ENCODE results near the gene IFRD1. TPM values are rescaled to one million over a fixed set of nuclear protein-coding genes. Genes with fewer than 3 reads are reported as not detected.

IFRD1 gene
- total and polyA plus RNA-seq, 8 donors: 19.9 to 137 (median 44.0) TPM

DNA sequence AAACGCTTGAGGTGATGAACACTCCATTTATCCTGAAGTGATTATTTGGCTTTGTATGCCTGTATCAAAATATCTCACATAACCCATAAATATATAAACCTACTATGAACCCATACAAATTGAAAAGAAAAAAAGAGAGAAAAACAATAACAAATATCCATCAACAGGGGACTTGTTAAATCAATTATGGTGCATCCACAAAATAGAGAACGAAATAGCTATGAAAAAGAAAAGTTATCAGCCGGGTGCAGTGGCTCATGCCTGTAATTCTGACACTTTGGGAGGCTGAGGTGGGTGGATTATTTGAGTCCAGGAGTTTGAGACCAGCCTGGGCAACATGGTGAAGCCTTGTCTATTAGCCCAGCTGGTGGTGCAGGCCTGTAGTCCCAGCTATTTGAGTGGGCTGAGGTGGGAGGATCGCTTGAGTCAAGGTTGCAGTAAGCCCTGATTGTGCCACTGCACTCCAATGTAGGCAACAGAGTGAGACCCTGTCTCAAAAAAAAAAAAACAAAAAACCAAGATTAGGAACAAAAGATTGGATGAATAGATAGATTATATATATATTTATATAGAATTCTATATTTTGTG lies 30.6 kb upstream of the IFRD1 start:
- H3K4me1 ChIP-seq: peaks cover 7 to 34% (median 22%) of the 10 kb centered on the region in 4 donors
- H3K27me3 ChIP-seq: no peaks in the 10 kb centered on the region
- intact Hi-C loops (cut with DNase I; ENCODE audit: low total_unique reads): loop anchor here (10.0 kb wide), 1 partner anchor 675 kb away; no protein-coding TSS in a partner anchor
- H3K27ac ChIP-seq: no peak overlapping the region
- no peak overlapping the region for H3K4me3 ChIP-seq
- TF ChIP-seq POLR2AphosphoS5 (IDR thresholded peaks at IDR 0.05) (no peak), EP300 (IDR thresholded peaks at IDR 0.05) (no peak), POLR2A (IDR thresholded peaks at IDR 0.05) (no peak)
- TF ChIP-seq, protein P1, sequence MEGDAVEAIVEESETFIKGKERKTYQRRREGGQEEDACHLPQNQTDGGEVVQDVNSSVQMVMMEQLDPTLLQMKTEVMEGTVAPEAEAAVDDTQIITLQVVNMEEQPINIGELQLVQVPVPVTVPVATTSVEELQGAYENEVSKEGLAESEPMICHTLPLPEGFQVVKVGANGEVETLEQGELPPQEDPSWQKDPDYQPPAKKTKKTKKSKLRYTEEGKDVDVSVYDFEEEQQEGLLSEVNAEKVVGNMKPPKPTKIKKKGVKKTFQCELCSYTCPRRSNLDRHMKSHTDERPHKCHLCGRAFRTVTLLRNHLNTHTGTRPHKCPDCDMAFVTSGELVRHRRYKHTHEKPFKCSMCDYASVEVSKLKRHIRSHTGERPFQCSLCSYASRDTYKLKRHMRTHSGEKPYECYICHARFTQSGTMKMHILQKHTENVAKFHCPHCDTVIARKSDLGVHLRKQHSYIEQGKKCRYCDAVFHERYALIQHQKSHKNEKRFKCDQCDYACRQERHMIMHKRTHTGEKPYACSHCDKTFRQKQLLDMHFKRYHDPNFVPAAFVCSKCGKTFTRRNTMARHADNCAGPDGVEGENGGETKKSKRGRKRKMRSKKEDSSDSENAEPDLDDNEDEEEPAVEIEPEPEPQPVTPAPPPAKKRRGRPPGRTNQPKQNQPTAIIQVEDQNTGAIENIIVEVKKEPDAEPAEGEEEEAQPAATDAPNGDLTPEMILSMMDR (IDR thresholded peaks at IDR 0.05): no peak
- DNase-seq: no peak
- WGBS, 5 donors: 90 to 98% (median 94%) methylated on average over 4 of the region's 4 CpGs
- no peaks in the 10 kb centered on the region for H3K36me3 ChIP-seq
- no peaks in the 10 kb centered on the region for H3K9me3 ChIP-seq

DNA sequence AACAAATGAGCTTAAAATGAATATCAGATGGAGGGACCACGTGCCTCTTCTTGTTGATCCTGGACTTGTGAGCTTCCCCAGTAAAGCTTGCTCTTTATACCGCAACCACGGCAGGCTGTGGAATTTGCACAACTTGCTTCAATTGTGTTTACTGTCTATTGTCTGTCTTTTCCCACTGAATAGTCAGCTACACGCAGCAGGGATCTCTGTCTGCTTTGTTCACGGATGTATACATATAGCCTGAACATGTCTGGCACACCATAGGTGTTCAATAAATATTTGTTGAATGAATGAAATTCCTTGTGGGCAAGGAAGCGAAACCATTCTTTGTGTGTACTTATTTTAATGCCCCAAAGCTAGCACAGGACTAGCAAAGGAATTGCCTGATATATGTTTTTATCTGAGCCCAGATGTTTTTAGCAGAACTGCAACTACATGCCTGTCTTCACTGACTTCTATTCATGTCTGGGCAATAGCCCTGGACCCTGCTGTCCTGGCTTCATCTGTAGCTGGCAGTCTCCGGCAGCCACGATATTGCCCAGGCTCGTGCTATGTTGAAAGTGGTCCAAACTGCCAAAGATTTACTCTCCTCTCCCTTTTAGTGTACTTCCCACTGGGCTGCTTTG lies 29.9 kb upstream of the IFRD1 start:
- Histone ChIP-seq H3K36me3 (no peaks in the 10 kb centered on the region), H3K4me3 (no peak overlapping the region), H3K27me3 (no peaks in the 10 kb centered on the region), H3K9me3 (no peaks in the 10 kb centered on the region), H3K27ac (peak overlapping the region in 1 of 5 donors; percentile 15), H3K4me1 (peaks cover 7 to 34% (median 22%) of the 10 kb centered on the region in 4 donors)
- 29 to 45% (median 40%) methylated on average over 9 of the region's 9 CpGs for WGBS, 5 donors
- intact Hi-C loops (cut with DNase I; ENCODE audit: low total_unique reads): no loop called here
- no peak for TF ChIP-seq POLR2AphosphoS5 (IDR thresholded peaks at IDR 0.05)
- TF ChIP-seq POLR2A (IDR thresholded peaks at IDR 0.05): no peak
- TF ChIP-seq EP300 (IDR thresholded peaks at IDR 0.05): no peak
- TF ChIP-seq, protein P1 (IDR thresholded peaks at IDR 0.05): no peak
- DNase-seq: peak in 1 of 2 donors; percentile 22

DNA sequence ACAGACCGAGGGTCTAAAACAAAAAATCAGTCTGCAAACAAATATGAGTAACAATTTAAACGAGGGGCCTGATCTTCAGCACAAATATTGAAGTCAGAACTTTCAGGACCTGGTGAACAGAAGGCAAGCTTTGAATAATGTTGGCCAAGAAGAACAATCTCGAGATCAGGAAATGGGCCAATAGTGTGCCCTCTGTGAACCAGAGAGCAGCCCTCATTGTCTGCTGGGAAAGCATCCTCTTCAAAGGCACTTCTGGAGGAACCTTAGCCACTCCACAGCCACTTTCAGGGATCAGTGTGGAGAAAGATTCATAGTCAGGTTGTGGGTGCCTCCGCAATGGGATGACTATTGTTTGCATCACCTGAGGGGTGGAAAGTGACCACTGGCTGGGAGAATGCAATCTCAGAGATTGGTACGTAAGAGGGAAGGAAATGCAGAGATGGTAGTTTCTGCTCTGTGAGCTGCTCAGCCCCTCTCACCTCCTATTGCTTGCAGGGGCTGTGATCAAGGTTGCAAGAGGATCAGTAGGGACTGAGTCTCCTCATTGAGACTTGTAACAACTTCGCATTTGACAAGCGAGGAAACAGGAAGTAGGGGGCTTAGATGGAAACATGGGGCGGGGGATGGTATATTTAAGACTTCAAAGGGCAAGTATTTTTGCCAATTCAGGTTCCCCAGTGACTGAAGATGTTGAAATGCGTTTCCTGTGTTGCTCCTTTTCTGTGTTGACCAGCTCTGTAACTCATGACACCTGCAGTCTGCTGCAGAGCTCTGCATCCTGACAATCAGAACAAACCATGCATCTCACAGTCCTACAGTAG lies 28.4 kb upstream of the IFRD1 start:
- 67 to 78% (median 75%) methylated on average over 9 of the region's 9 CpGs for WGBS, 5 donors
- DNase-seq: peak in 1 of 2 donors; percentile 36
- Histone ChIP-seq H3K27me3 (no peaks in the 10 kb centered on the region), H3K36me3 (no peaks in the 10 kb centered on the region), H3K9me3 (no peaks in the 10 kb centered on the region), H3K4me3 (no peak overlapping the region), H3K27ac (peak overlapping the region; percentile 43 to 74 (median 64)), H3K4me1 (peaks cover 7 to 34% (median 22%) of the 10 kb centered on the region in 4 donors)
- intact Hi-C loops (cut with DNase I; ENCODE audit: low total_unique reads): no loop called here
- TF ChIP-seq, protein P1 (IDR thresholded peaks at IDR 0.05): no peak
- no peak for TF ChIP-seq POLR2AphosphoS5 (IDR thresholded peaks at IDR 0.05)
- TF ChIP-seq POLR2A (IDR thresholded peaks at IDR 0.05): no peak

DNA sequence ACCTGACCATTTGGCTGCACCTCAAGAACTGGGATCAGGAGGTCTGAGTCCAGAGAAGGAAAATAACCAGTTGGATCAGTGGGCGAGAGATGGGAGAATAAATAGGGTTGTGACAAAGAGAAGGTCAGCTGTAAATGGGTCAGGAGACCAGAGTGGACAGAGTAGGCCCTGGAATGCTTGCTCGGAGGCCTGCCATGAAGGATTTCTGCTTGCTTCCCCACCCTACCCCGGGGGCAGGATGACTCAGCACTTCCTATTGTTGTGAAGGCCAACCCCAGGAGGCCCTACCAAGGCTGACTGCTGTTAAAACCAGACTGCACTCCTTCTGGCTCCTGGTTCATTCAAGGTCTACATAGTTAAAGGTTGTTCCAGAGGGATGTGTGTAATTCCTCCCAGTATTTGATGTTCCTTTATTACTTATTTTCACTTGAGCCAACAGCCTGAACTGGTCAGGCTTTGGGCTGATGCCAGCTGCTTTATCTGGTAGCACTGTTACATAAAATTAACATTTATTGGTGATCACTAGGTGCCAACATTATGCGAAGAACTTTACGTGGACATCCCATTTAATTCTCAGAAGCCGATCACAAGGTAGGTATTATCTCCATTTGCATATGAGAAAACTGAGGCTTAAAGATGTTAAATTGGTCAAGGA lies 27.3 kb upstream of the IFRD1 start:
- H3K4me3 ChIP-seq: no peak overlapping the region
- intact Hi-C loops (cut with DNase I; ENCODE audit: low total_unique reads): no loop called here
- 26 to 45% (median 27%) methylated on average over 6 of the region's 6 CpGs for WGBS, 5 donors
- TF ChIP-seq POLR2A (IDR thresholded peaks at IDR 0.05) (no peak), POLR2AphosphoS5 (IDR thresholded peaks at IDR 0.05) (peak in 2 of 3 donors; percentile 25 to 77)
- no peaks in the 10 kb centered on the region for H3K9me3 ChIP-seq
- no peaks in the 10 kb centered on the region for H3K36me3 ChIP-seq
- peaks cover 7 to 34% (median 22%) of the 10 kb centered on the region in 4 donors for H3K4me1 ChIP-seq
- DNase-seq: peak; percentile 90 to 91
- H3K27me3 ChIP-seq: no peaks in the 10 kb centered on the region
- H3K27ac ChIP-seq: peak overlapping the region; percentile 53 to 79 (median 67)

Measured in stomach (tissue), 9 donors.